Daoy (cell line): ENCODE measurements around the gene SCD5. TPM values are rescaled to one million over a fixed set of nuclear protein-coding genes. Genes with fewer than 3 reads are reported as not detected.

Experiments used
- DNase-seq: peaks from one replicate; pipeline ENCODE4 v3.0.0-alpha.2; 2015; ENCODE audit warnings: low read depth
- total RNA-seq: library from RNA; depleted of rRNA; stranded (reverse); fragments of >200 nt; shearing (Covaris generic); gene quantifications from 2 replicates; pipeline ENCODE4 v1.2.3, GENCODE V29; 2014

Gene SCD5
- total RNA-seq, 1 experiment from 2014 or later = 6.6 TPM

DNA sequence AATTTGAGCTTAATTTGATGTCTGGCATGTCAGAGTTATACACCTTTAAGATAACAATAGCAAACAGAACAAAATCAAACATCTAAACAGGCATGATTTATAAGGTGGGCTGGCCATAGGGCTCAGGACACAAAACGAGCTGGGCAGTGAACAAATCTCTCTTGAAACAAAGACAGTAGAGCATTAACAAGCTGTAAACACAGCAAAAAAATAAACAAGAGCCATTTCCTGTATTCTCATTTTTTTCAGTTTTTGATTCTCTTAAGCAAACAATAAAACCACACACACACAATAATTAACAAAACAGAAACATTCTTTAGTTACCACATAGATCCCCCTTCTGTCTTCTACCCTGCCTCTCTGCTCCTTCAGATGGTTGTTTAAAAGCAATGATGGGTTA is 168.5 kb downstream of the SCD5 start:
- no peak for DNase-seq

GRCh38 chr4:82629238-82630000 is 169.2 kb downstream of the SCD5 start:
- no peak for DNase-seq

DNA sequence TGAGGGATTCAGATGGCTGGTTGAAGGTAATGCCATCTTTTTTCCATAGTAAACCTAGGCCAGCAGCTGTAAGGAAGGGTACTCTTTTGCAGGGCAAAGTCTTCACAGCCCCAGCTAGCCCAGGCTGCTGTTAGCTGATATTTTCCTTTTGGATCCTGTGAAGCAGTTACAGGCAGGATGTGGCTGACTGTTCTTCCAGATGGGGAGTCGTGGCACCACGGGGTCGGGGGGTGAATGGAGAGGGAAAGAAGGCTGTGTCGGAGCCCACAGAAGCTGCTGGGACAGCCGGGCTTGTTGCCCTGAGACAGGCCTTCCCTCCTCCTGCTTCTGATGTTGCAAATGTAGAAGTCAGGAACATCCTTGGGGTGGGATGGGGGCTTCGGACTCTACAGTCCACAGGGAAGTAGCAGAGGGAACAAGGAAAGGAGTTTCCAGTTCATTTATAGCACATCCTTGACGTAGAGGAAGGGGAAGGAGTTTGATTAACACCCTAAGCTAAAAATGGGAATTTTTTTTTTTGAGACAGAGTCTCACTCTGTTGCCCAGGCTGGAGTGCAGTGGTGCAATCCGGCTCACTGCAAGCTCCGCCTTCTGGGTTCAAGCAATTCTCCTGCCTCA is 172.2 kb downstream of the SCD5 start:
- DNase-seq = no peak

DNA sequence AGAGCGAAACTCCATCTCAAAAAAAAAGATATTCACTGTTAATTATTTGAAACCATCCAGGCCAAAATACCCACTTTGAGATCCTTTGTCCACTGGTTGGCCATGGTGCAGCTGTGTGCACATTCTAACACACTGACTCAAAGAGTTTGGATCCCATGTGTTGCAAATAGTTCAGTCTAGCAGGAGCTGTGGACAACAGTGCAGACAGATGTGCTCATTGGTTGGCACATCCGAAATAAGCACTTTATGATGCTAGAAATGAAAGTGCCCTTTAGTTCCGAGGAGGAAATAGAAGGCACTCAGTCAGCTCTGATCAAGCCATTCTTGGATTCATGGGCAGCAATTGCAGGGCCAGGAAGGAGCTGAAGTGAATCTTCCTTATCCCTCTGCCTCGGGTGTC is 173.8 kb downstream of the SCD5 start:
- no peak for DNase-seq

GRCh38 chr4:82623121-82623683 is 175.4 kb downstream of the SCD5 start:
- DNase-seq = no peak

DNA sequence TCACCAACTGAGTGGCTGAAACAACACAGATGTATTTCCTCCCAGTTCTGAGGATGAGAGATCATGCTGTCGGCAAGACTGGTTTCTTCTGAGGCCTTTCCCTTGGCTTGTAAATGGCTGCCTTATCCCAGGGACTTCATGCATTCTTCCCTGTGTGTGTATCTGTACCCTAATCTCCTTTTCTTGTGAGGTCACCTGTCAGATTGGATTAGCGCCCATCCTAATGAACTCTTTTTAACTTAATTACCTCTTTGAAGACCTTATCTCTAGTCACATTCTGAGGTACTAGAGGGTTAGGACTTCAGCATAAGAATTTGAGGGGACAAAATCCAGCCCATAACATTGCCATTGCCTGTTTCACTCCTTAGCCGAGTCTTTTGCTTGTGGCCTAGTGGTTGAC is 177.3 kb downstream of the SCD5 start:
- no peak for DNase-seq

- DNase-seq = no peak
Measured at GRCh38 chr4:82620126-82620735, 178.4 kb downstream of the SCD5 start.

DNA sequence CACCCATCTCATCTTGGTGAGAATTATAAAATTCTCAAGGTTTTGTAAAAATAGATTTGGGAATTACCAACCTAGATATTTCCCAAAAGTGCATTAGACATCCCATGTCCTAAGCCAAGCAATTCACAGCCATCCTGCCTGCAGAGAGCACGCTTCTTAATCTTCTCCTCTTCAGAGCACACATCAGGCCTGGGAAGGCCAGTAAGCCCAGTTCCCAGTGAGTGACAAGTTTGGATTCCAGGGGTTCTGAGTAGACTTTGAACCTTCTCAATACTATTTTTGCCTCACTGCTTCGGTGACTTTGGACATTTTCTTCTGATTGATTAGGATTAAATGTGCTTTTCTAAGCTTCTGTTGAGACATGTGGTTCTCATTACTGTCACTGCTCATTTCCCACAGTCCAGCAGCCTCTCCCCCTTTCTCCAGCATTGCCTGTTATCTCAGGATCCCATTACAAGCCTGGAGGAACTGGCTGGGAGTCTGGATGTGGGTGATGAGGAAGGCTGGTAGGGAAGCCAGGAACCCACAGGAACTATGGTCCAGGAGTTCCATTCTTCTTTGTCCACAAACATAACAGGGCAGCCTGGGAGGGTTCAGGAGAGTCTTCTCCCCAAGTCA is 180.4 kb downstream of the SCD5 start:
- peak; percentile 6 for DNase-seq

DNA sequence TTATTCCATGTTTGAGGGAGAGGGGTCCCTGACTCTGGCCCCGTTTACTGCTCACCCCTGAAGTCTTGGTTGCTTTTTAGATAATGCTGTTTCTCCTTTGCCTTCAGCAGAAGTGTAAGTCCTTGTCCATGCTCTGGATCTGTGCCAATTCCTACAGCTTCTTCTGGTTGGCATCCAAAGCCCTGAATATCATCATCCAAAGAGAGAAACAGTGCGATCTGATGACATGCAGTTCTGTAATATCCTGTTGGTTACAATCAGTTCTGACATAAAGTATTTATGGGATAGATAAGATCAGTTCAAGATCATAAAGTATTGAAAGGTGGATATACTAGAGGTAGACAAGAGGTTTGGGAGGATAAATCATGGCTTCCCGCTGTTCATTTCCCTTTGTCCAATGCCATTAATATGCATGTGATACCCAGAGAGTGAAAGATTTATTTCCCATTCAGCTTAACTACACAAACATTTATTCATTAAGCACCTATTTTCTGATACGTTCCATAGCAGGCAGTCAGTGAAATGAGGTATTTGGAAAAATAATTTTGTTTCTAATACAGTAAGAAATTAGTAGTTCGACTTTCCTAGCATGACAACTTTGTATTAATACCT is 183.7 kb downstream of the SCD5 start:
- DNase-seq = no peak

DNA sequence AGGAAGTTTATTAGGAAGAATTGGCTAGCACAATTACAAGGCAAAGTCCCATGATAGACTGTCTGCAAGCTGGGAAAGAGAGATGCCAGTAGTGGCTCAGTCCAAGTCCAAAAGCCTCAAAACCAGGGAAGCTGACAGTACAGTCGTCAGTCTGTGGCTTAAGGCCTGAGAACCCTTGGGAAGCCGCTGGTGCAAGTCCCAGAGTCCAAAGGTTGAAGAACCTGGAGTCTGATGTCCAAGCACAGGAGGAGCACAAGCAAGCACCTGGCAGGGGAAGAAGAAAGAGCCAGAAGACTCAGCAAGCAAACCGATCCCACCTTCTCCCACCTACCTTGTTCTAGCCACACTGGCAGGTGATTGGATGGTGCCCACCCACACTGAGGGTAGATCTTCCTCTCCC is 185.5 kb downstream of the SCD5 start:
- DNase-seq = no peak

DNA sequence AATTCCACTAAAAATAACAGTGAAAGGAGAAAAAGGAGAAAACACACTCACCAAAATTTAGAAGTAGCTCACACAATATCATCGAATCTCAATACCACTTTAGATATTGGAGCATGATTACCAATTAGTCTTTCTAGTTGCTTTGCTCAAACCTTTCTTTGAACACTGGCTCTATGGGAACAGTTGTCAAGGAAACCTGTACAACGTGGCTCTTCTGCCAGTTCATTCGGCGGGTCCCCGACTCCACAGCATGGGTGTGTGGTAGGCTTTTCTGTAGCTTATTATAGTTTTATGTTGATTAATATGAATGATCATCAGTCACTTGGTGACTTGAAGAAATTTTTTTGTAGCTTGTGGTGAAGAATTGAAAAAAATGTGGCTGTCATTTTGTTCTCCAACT is 186.6 kb downstream of the SCD5 start:
- no peak for DNase-seq

DNA sequence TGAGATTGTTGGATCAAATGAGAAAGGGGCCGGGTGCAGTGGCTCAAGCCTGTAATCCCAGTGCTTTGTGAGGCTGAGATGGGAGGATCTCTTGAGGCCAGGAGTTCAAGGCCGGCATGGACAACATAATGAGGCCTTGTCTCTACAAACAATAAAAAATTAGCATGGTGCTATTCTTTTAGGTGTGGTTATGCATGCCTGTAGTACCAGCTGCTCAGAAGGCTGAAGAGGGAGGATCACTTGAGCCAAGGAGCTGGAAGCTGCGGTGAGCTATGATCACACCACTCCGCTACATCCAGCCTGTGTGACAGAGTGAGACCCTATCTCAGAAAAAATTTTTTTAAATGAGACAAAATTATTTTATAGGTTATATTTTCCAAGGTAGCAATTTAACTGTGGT is 187.1 kb downstream of the SCD5 start:
- DNase-seq = no peak

GRCh38 chr4:82610041-82610440 is 188.6 kb downstream of the SCD5 start:
- no peak for DNase-seq

DNA sequence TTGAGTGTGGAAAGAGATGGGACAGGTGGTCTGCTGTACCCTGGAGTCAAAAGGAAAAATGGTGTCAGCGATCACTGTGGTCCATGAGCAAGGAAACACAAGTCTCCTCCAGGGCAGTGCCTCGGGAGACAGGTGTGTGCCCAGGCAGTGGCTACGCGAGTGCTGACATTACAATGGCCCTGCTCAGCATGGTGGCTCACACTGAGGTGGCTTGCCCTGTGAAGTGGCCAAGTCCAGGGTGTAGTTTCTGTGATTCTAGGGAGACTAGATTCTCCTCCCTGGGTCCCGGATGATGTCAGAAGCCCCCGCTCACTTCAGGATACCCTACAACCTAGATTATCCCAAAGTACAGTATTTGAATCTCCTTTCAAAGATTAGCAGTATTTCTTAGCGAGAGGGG is 192.0 kb downstream of the SCD5 start:
- DNase-seq = no peak

- DNase-seq = no peak
Measured at GRCh38 chr4:82604522-82604921, 194.1 kb downstream of the SCD5 start.

DNA sequence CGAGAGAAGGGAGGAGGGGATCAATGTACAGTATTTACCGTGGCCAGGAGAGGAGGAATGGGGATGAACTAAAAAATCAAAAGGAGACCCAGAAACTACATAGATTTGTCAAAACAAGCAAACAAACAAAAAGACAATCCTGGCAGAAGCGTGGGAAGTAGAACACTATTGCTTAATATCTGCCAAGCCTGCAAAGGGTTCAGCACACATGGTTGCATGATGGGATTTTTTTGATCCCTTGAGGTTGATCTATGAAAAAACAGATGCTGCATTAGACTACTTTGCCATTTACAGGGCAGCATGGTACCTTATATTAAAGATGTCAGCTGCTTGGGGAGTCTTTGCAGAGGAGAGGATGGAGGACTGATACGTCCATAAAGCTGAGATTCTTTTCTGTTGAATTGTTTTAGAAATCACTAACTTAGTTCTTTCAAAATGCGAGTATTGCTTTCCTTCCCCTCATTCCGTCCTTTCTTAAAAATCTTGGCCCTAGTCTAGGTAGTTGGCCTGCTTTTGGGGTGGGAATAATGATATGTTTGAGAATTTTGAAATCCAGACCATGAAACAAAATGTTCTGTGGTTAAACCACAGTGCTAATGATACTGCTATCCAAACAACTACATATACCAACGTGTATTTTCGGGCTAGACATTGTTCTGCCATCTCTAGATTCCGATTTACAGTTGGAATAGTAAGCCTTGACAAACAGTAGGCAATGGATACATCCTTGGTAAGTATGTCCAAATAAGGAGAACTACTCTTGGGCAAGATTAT is 197.2 kb downstream of the SCD5 start:
- no peak for DNase-seq

- no peak for DNase-seq
Measured at GRCh38 chr4:82599336-82599735, 199.3 kb downstream of the SCD5 start.

GRCh38 chr4:82594456-82594855 is 204.1 kb downstream of the SCD5 start:
- DNase-seq = no peak

- DNase-seq = no peak
Measured at GRCh38 chr4:82593411-82593810, 205.2 kb downstream of the SCD5 start.

GRCh38 chr4:82592639-82593038 is 206.0 kb downstream of the SCD5 start:
- DNase-seq = no peak

GRCh38 chr4:82591592-82591991 is 207.0 kb downstream of the SCD5 start:
- DNase-seq = no peak
